Mammary epithelial cell (primary cell): Measurements from ENCODE around the gene WDR64.

Experiments
- CTCF ChIP-seq, 2 donors: IDR thresholded peaks in 1 of 2; conservative IDR thresholded peaks in 1 of 2; 2 replicates each; pipeline ENCODE4 v1.5.1; 2011 to 2012; ENCODE audit warnings: inconsistent platforms in 2 of 2, low read length in 2 of 2, mild to moderate bottlenecking in 2 of 2, control low read depth in 1 of 2, low read depth in 1 of 2; ENCODE audit not compliant: insufficient read depth in 1 of 2; ENCODE audit errors: extremely low read depth in 1 of 2
- EZH2 ChIP-seq: IDR thresholded peaks from 2 replicates; pipeline ENCODE4 v1.6.1; 2012; ENCODE audit warnings: low read length, inconsistent platforms, borderline replicate concordance

- no peak for TF ChIP-seq EZH2
- no peak for TF ChIP-seq CTCF (conservative IDR thresholded peaks at IDR 0.05 in 1 of 2, IDR thresholded peaks at IDR 0.05 in 1 of 2; ENCODE audit: extremely low read depth in 1 of 2, insufficient read depth in 1 of 2, low read depth in 1 of 2, low read length in 2 of 2)
Observed at GRCh38 chr1:241734533-241734932, 82.5 kb downstream of the WDR64 start.
